HuH-7 (cell line): Measurements from ENCODE around the gene ENPP4.
"Not testable (repeated sequence)": the region's sequence is repeated elsewhere in the genome, so short reads cannot be mapped to it uniquely, and the experiment has no call there.

ENCODE experiments used
- DNase-seq: peaks from one replicate; pipeline ENCODE4 v3.0.0; 2011; ENCODE audit warnings: low spot score

ENPP4 gene, protein sequence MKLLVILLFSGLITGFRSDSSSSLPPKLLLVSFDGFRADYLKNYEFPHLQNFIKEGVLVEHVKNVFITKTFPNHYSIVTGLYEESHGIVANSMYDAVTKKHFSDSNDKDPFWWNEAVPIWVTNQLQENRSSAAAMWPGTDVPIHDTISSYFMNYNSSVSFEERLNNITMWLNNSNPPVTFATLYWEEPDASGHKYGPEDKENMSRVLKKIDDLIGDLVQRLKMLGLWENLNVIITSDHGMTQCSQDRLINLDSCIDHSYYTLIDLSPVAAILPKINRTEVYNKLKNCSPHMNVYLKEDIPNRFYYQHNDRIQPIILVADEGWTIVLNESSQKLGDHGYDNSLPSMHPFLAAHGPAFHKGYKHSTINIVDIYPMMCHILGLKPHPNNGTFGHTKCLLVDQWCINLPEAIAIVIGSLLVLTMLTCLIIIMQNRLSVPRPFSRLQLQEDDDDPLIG

DNA sequence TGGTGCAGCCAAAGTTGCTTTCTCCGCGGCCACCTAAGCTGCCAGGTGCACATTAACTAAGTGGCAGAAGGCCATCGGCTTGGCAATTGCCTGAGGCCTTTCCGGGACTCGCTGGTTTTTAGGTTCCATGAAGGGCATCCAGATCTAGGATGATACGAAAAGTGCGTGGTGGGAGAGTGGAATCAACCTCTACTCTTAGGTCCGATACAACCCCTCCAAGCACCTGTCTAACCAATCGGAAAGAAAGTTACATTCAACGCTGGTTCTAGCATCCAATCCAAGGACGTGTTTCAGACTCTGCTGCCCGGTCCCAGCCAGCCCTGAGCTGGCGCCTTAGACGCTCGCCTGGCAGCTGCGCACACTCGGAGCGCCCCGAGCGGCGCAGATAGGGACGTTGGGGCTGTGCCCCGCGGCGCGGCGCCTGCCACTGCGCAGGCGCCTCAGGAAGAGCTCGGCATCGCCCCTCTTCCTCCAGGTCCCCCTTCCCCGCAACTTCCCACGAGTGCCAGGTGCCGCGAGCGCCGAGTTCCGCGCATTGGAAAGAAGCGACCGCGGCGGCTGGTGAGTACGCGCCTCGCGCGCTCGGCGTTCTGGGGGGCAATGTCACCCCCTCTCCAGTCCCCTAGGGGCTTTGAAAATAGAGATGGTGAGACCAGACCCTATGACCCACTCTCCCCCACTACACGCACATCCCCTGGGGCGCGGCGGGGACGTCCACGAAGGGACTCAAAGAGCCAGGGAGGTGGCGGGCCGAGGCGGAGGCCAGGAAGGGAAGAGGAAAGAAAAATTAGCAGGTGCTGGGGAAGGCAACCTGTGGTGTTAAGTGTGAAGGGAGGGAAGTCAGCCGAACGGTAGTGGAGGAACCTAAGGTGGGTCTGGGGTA is at the start of gene ENPP4:
ENPP4 (plus strand) TSS at position 361 of the 883 bp plus-strand sequence. CDS start 9,595 bp downstream, outside the sequence.
- peak; percentile 96 for DNase-seq

GRCh38 chr6:46080111-46080510 is 49.7 kb upstream of the ENPP4 start:
- no peak for DNase-seq

DNA sequence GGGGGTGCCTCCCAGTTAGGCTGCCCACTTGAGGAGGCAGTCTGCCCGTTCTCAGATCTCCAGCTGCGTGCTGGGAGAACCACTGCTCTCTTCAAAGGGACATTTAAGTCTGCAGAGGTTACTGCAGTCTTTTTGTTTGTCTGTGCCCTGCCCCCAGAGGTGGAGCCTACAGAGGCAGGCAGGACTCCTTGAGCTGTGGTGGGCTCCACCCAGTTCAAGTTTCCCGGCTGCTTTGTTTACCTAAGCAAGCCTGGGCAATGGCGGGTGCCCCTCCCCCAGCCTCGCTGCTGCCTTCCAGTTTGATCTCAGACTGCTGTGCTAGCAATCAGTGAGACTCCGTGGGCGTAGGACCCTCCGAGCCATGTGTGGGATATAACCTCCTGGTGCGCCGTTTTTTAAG is 44.1 kb upstream of the ENPP4 start:
- DNase-seq, result not testable (repeated sequence)

GRCh38 chr6:46090115-46091079 is 39.4 kb upstream of the ENPP4 start:
- DNase-seq, result peak; percentile 26

GRCh38 chr6:46091080-46091478 is 38.7 kb upstream of the ENPP4 start:
- no peak for DNase-seq

DNA sequence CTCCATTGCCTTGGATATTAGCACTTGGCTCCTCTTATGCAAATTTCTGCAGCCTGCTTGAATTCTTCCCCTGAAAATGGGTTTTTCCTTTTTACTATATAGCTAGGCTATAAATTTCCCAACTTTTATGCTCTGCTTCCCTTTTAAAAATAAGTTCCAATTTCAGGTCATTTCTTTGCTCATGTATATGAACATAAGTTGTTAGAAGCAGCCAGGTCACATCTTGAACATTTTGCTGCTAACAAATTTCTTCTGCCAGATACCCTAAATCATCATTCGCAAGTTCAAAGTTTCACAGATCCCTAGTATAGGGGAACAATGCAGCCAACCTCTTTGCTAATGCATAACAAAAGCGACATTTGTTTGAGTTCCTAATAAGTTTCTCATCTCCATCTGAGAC is 34.5 kb upstream of the ENPP4 start:
- no peak for DNase-seq

GRCh38 chr6:46097366-46097765 is 32.4 kb upstream of the ENPP4 start:
- DNase-seq, result no peak

GRCh38 chr6:46098678-46099077 is 31.1 kb upstream of the ENPP4 start:
- peak; percentile 26 for DNase-seq

DNA sequence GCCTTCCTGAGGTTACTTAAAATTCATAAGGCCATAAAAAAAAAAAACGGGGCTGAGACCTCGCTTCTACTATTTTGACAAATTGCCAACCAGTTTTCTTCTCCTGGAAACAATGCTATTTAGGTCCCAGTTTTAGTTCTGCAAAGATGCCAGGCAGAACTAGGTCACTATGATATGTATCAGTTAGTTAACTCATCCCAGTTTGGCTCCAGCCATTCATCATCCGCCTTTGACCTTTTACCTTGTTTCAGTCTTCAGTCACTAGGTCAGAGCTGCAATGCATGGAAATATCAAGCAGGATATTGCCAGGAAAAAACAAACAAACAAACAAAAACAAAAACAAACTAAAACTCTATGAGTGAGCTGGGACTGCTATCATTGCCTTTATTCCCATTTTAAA is 29.8 kb upstream of the ENPP4 start:
- DNase-seq, result no peak

DNA sequence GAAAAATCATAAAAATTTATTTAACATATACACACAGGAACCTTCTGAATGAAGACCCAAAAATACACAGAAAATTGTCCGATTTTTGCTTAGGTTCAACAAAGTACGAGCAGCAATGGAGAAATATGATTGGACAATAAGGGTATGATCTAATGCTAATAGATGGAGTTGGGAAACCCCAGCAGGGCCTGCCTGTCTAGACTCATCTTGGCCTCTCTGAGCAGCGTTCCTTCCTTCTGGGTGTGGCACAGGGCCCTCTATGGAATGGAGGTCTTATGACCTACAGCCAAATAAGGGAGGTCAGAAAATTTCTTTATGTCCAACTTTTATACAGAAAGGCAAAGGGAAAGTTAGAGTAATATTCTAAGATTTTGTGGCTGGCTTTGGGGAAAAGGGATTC is 27.7 kb upstream of the ENPP4 start:
- DNase-seq, result no peak

DNA sequence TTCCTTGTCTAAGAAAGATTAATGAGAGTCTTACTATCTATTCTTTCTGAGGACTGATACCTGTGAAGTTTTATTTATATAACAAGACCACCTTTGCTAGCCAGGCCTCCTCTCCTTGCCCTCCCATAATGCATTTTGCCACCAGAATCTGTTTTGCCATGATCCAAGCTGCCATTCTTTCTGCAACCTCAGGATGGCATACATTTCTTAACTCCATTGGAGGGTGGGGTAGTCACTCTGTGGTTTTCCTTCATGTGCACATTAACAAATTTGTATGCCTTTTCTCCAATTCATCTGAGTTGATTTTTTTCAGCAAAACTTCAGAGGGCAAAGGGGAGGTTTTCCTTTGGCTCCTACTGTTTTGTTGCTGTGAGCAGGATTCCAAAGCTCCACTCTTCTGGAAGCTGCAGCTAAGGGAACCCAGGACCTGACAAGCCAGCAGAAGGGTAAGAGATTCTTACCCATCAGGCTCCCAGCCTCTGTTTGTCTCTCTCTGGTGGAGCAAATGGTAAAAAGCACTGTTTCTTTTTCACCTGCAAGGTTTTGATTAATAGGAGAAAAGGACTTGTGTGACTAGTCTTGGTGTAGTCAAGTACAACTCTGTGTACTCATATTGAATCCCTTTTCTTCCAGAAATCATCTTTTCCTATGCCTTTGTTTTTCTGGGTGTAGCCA is 26.2 kb upstream of the ENPP4 start:
- DNase-seq, result no peak

DNA sequence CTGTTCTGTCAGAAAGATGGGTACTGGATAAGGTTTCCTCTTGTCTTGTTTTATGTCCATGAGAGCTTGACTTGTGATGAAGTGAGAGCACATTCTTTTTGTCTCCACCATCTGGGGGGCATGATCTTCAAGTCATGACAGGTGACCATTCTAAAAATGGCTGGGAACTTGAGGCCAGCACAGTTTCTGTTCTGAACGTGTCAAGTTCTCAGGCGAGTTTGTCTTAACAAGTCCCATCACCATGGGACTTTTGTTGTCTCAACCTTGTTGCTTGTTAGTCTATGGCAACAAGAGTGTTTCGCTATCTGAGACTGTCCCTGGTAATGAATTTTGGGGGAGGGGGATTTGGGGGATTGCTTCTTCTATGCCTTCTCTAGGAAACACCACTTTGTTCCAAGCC is 25.6 kb upstream of the ENPP4 start:
- DNase-seq, result no peak

DNA sequence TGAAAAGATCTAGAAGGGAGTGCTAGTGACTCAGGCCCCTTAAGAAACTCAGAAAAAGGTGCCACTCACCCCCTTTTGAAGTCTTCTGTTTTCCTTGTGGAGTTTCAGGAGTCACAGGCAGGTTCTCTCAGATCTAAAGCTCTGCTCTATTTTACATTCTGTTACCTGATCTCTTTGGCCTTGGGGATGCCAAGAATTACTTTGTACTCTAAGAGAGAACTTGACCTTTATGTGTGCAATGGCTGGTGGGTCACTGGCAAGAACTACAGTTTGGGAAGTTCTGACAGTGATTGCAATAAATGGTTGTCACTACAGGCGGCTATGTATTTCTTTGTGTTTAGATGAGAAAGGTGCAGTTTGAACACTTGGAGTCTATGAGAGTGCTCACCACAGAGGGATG is 24.2 kb upstream of the ENPP4 start:
- no peak for DNase-seq

GRCh38 chr6:46113370-46113769 is 16.4 kb upstream of the ENPP4 start:
- no peak for DNase-seq

DNA sequence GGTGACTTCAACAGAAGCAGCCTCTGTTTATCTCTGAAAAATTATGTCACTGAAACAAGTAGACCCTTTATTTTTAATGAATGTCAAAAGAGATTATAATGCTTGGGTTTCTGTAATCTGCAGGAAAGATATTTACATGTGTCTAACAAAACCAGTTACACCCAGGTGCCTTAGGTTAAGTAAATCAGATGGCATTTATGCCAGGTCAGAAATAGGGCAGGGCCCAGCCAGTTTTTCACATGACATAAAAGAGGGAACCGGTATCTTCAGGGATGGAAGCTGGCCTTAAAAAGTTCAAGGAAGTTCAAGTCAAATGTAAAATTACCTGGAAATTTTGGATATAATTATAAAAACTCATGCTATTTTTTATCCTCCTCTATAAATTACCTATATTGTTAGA is 14.2 kb upstream of the ENPP4 start:
- DNase-seq, result no peak

- DNase-seq, result no peak
Observed at GRCh38 chr6:46116289-46116688, 13.5 kb upstream of the ENPP4 start.

DNA sequence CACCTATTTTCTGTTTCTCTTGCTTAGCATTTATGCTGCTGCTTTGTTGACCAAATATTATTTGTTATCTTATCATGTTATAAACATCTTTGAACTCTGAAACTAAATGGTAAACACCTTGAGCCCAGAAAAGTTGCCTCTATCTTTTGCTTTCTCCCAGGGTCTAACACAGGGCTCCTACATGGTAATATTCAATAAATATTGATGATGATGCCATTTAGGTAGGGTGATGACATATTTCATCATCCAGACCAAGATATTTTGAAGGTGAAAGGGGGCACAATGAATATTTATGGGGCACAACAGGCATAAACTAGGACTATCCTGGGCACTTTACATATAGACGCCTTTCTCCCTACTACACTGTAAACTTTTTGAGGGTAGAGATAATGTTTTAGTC is 11.6 kb upstream of the ENPP4 start:
- no peak for DNase-seq

- no peak for DNase-seq
Observed at GRCh38 chr6:46118836-46119235, 11.0 kb upstream of the ENPP4 start.

GRCh38 chr6:46119679-46120078 is 10.1 kb upstream of the ENPP4 start:
- DNase-seq, result not testable (repeated sequence)

- DNase-seq, result no peak
Observed at GRCh38 chr6:46128476-46128875, 1.3 kb upstream of the ENPP4 start.

GRCh38 chr6:46129291-46129628 is 529 bp upstream of the ENPP4 start:
- DNase-seq, result peak; percentile 3
